ENCODE measurements around the gene TACC2.

Gene TACC2

DNA sequence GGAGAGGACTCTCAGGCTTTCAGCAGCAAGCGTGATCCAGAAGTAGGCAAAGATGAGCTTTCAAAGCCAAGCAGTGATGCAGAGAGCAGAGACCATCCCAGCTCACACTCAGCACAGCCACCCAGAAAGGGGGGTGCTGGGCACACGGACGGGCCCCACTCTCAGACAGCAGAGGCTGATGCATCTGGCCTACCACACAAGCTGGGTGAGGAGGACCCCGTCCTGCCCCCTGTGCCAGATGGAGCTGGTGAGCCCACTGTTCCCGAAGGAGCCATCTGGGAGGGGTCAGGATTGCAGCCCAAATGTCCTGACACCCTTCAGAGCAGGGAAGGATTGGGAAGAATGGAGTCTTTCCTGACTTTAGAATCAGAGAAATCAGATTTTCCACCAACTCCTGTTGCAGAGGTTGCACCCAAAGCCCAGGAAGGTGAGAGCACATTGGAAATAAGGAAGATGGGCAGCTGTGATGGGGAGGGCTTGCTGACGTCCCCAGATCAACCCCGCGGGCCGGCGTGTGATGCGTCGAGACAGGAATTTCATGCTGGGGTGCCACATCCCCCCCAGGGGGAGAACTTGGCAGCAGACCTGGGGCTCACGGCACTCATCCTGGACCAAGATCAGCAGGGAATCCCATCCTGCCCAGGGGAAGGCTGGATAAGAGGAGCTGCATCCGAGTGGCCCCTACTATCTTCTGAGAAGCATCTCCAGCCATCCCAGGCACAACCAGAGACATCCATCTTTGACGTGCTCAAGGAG, 95.5 kb downstream of the TACC2 start:
- TF ChIP-seq, protein P1, sequence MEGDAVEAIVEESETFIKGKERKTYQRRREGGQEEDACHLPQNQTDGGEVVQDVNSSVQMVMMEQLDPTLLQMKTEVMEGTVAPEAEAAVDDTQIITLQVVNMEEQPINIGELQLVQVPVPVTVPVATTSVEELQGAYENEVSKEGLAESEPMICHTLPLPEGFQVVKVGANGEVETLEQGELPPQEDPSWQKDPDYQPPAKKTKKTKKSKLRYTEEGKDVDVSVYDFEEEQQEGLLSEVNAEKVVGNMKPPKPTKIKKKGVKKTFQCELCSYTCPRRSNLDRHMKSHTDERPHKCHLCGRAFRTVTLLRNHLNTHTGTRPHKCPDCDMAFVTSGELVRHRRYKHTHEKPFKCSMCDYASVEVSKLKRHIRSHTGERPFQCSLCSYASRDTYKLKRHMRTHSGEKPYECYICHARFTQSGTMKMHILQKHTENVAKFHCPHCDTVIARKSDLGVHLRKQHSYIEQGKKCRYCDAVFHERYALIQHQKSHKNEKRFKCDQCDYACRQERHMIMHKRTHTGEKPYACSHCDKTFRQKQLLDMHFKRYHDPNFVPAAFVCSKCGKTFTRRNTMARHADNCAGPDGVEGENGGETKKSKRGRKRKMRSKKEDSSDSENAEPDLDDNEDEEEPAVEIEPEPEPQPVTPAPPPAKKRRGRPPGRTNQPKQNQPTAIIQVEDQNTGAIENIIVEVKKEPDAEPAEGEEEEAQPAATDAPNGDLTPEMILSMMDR (IDR thresholded peaks at IDR 0.05; ENCODE audit: low read depth, low read length): no peak
- H3K4me3 ChIP-seq (ENCODE audit: low read depth, low read length): no peak overlapping the region

GRCh38 chr10:122085423-122085911, 96.5 kb downstream of the TACC2 start:
- H3K4me3 ChIP-seq (ENCODE audit: low read depth, low read length): no peak overlapping the region
- TF ChIP-seq, protein P1 (IDR thresholded peaks at IDR 0.05; ENCODE audit: low read depth, low read length): no peak

- no peak overlapping the region for H3K4me3 ChIP-seq (ENCODE audit: low read depth, low read length)
These were observed 97.7 kb downstream of the TACC2 start for GRCh38 chr10:122086416-122087240.

DNA sequence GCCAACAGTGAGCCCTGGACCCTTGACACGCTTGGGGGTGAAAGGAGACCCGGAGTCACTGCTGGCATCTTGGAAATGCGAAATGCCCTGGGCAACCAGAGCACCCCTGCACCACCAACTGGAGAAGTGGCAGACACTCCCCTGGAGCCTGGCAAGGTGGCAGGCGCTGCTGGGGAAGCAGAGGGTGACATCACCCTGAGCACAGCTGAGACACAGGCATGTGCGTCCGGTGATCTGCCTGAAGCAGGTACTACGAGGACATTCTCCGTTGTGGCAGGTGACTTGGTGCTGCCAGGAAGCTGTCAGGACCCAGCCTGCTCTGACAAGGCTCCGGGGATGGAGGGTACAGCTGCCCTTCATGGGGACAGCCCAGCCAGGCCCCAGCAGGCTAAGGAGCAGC, 98.5 kb downstream of the TACC2 start:
- TF ChIP-seq, protein P1 (IDR thresholded peaks at IDR 0.05; ENCODE audit: low read depth, low read length): no peak
- H3K4me3 ChIP-seq (ENCODE audit: low read depth, low read length): no peak overlapping the region

More at GRCh38 chr10:122086416-122087240, 97.7 kb downstream of the TACC2 start:
- TF ChIP-seq, protein P1 (IDR thresholded peaks at IDR 0.05; ENCODE audit: low read depth, low read length): no peak

GRCh38 chr10:122089311-122090017, 100.5 kb downstream of the TACC2 start:
- TF ChIP-seq, protein P1 (IDR thresholded peaks at IDR 0.05; ENCODE audit: low read depth, low read length): no peak
- no peak overlapping the region for H3K4me3 ChIP-seq (ENCODE audit: low read depth, low read length)

- H3K4me3 ChIP-seq (ENCODE audit: low read depth, low read length): no peak overlapping the region
- TF ChIP-seq, protein P1 (IDR thresholded peaks at IDR 0.05; ENCODE audit: low read depth, low read length): no peak
These were observed 102.8 kb downstream of the TACC2 start for GRCh38 chr10:122091722-122092121.
